ENCODE results near the gene MARK3.

MARK3 gene

GRCh38 chr14:103398427-103399195, 13.4 kb downstream of the MARK3 start:
- no peak for ATAC-seq

- no peak for ATAC-seq
These were observed 15.3 kb downstream of the MARK3 start for GRCh38 chr14:103400537-103400936.

GRCh38 chr14:103401223-103402214, 16.3 kb downstream of the MARK3 start:
- peak; percentile 85 to 91 for ATAC-seq

- no peak for ATAC-seq
These were observed 17.5 kb downstream of the MARK3 start for GRCh38 chr14:103402695-103403094.

DNA sequence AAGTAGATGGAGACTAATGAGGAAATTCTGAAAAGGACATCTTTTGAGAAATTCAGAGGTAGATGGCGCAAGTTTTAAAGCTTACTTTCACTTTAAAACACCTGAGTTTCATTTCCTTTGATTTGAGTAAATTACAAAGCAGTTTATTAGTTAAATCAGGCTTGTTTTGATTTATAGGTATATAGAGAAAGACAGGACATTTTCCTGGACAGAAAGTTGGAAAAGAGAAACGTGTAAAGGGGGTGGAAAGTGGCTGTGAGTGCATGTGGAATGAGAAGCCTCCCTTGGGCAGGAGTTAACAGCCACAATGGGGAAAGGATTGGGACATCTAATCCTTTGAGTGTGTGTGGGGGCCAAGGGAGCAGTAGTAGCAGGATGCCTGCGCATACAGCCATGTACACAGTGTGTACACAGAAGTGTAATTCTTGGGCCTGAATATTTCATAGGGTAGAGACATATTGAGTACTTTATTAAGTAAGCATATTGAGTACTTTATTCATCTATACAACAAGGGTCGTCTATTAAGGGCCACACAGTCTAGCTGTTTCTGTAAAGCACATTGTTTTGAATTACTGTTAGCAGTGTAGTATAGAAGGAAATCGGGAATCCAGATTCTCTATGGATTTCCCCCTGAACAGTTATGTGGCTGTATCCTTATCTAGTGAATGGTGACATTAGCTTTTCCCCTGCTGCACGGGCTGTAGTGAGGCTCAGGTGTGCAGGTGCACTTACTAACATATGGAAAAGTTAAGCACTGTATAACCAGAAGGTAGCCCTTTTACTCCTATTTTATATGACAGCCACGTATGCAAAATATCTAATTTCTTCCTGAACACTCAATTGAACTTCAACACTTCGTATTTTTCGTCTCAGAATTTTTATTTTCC, 19.1 kb downstream of the MARK3 start:
- no peak for ATAC-seq

- ATAC-seq: no peak
These were observed 19.7 kb downstream of the MARK3 start for GRCh38 chr14:103404920-103405319.

DNA sequence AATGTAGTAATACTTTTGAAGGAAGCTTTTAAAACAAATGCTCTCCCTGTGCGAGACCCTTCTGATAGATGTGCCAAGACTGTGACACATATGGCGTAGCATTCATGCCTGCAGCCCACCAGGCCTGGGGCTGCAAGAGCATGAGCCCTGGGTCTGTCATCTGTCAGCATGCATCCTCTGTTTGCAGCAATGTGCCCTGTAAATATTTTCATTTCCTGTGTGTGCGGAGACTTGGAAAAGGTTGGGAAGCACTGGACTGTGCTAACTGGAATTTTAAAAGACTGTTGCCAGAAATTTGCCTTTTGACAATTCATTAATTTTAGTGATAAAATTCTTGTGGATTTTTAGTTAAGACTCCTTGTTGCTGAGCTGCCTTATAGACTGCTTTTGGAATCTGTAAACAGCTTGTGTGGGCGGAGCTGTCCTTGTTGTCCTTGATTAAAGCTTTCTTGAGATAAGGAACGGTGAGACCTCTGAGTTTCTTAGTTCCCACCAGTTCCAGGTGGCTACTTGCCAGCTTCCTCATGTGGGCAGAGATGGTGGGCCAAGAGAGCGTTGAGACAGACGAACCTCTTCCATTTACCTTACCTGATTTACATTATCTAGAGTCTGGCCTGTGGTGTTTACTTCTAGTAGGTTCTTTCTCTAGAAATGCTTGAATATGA, 23.4 kb downstream of the MARK3 start:
- no peak for ATAC-seq

- ATAC-seq: no peak
These were observed 31.7 kb downstream of the MARK3 start for GRCh38 chr14:103416916-103417315.

- ATAC-seq: no peak
These were observed 33.2 kb downstream of the MARK3 start for GRCh38 chr14:103418481-103418818.

GRCh38 chr14:103421556-103421955, 36.3 kb downstream of the MARK3 start:
- no peak for ATAC-seq

- peak in 1 of 2 donors; percentile 41 for ATAC-seq
These were observed 37.8 kb downstream of the MARK3 start for GRCh38 chr14:103423050-103423461.

- ATAC-seq: peak; percentile 31 to 59
These were observed 42.5 kb downstream of the MARK3 start for GRCh38 chr14:103427485-103428443.

GRCh38 chr14:103428723-103429556, 43.7 kb downstream of the MARK3 start:
- peak; percentile 80 to 94 for ATAC-seq

DNA sequence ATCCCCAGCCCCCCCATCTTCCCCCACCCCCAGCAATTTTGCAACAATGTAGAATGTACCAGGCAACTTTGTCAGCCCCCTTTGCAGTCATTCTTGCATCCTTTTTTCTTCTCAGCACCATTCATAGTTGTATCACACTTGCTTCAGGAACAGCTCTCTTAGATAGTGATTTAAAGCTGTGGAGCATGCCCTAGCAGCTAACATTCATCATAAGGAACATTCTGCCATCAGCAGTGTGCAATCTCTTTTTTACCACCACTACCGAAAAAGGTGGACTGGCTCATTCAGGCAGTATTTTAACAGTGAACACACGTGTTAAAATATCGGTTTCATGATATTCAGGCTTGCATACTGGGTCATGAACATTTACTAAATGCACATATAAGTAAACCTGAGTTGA, 45.1 kb downstream of the MARK3 start:
- ATAC-seq: no peak

- ATAC-seq: no peak
These were observed 47.4 kb downstream of the MARK3 start for GRCh38 chr14:103432627-103433026.

GRCh38 chr14:103433916-103434563, 48.8 kb downstream of the MARK3 start:
- ATAC-seq: no peak

DNA sequence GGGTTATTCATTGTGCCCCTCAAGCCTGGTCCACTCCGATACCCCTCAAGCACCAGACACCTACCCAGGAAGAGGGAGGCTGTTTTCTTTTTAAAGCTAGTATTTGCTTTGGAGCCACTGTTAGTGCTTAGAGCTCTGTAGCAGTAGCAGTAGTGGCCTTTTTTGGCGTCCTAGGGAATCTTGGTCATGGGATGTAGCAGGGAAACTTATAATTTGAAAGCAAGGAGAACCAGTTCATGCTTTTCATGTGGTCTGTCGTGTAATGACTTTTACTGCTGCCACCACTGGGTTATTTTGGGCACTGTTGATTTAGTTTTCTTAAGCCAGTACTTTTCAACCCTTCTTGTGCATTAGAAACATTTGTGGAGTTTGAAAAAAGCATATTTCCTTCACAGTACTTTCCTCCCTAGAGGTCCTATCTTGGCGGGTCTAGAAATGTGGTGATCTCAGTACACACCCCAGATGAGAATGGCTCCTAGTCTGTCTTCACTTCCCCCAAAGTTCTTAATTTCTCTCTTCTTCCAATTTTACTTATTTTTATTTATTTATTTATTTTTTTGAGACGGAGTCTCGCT, 49.7 kb downstream of the MARK3 start:
- ATAC-seq: no peak

DNA sequence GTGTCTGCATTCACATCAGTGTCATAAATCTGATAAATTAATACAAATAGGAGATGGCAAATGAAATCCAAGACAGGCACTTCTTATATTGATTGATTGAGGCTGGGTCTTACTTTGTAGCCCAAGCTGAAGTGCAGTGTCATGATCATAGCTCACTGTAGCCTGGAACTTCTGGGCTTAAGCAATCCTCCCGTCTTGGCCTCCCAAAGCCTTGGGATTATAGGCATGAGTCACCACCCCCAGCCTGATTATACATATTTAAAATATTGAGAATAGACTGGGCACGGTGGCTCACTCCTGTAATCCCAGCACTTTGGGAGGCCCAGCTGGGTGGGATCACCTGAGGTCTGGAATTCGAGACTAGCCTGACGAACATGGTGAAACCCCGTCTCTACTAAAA, 51.3 kb downstream of the MARK3 start:
- no peak for ATAC-seq

DNA sequence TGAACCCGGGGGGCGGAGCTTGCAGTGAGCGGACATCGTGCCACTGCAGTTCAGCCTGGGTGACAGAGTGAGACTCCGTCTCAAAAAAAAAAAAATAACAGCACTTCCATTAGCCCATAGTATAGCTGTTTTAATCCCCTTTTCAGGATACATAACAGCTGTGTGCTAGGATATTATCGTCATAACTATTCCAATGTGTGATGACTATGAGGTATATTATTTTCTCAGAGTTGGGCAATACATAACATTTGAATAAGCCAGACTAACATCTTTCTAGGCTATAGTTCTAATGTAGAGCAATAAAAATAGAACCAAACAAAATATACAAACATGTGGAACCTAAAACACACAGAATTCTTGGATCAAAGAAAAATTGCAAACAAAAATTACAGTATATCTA, 57.1 kb downstream of the MARK3 start:
- no peak for ATAC-seq

Measured in activated CD4-positive, CD25-positive, alpha-beta regulatory T cell treated with anti-CD3 and anti-CD28 coated beads, Interleukin-2, amount 50 U/mL, for 24 hours (primary cell).